ENCODE data around the gene DECR2. TPM values are rescaled to one million over a fixed set of nuclear protein-coding genes. Genes with fewer than 3 reads are reported as not detected.

The DECR2 gene
- total and polyA plus RNA-seq, 2 of the 13 experiments (the other 11 are each of a cell fraction or from before 2014, with no cell fraction given): 36.3 to 44.6 TPM

- no peak for TF ChIP-seq ZNF367 (CRISPR knock-in tag; IDR thresholded peaks at IDR 0.05; ENCODE audit: borderline replicate concordance)
- no peak for TF ChIP-seq ZMYM2 (CRISPR knock-in tag; IDR thresholded peaks at IDR 0.05)
- TF ChIP-seq ZSCAN22 (CRISPR knock-in tag; IDR thresholded peaks at IDR 0.05): no peak
- no peak for TF ChIP-seq ZFP36 (IDR thresholded peaks at IDR 0.05; ENCODE audit: borderline replicate concordance, low read depth, low read length, partially characterized antibody)
- no peak for TF ChIP-seq CEBPZ (IDR thresholded peaks at IDR 0.05; ENCODE audit: low read length)
- peak; percentile 63; the same call in 1 of the 2 replicates for TF ChIP-seq MXD1 (CRISPR knock-in tag; IDR thresholded peaks at IDR 0.05)
- no peak for TF ChIP-seq SKI (IDR thresholded peaks at IDR 0.05; ENCODE audit: partially characterized antibody)
- TF ChIP-seq NR0B2 (CRISPR knock-in tag; IDR thresholded peaks at IDR 0.05): no peak
- TF ChIP-seq IRX3 (CRISPR knock-in tag; IDR thresholded peaks at IDR 0.05; ENCODE audit: borderline replicate concordance, low read depth): no peak
- TF ChIP-seq ZNF788 (CRISPR knock-in tag; IDR thresholded peaks at IDR 0.05; ENCODE audit: borderline replicate concordance): peak; percentile 72; the same call in 1 of the 2 replicates
- TF ChIP-seq TOE1 (CRISPR knock-in tag; IDR thresholded peaks at IDR 0.05): no peak
- TF ChIP-seq GABPA (IDR thresholded peaks at IDR 0.05; ENCODE audit: low read depth, low read length): peak; percentile 43
- TF ChIP-seq GABPA (CRISPR knock-in tag; IDR thresholded peaks at IDR 0.05; ENCODE audit: low read depth): peak; percentile 66
- no peak for TF ChIP-seq MYPOP (CRISPR knock-in tag; IDR thresholded peaks at IDR 0.05)
- TF ChIP-seq ATRX (CRISPR knock-in tag; IDR thresholded peaks at IDR 0.05; ENCODE audit: borderline replicate concordance): no peak
- TF ChIP-seq HMGXB4 (CRISPR knock-in tag; IDR thresholded peaks at IDR 0.05; ENCODE audit: borderline replicate concordance in 1 of 2, low read depth in 1 of 2): peak; percentile 47 to 61; a peak in 3 of 4 replicates
- peak; percentile 28; the same call in 1 of the 2 replicates for TF ChIP-seq ARNTL (CRISPR knock-in tag; IDR thresholded peaks at IDR 0.05)
- no peak for TF ChIP-seq ZNF343 (CRISPR knock-in tag; IDR thresholded peaks at IDR 0.05)
- no peak for TF ChIP-seq TBP (CRISPR knock-in tag; IDR thresholded peaks at IDR 0.05)
- no peak for TF ChIP-seq RFX1 (IDR thresholded peaks at IDR 0.05)
- no peak for TF ChIP-seq ZNF496 (CRISPR knock-in tag; IDR thresholded peaks at IDR 0.05; ENCODE audit: insufficient replicate concordance)
- TF ChIP-seq ZNF101 (CRISPR knock-in tag; IDR thresholded peaks at IDR 0.05; ENCODE audit: borderline replicate concordance, low read depth): no peak
- no peak for TF ChIP-seq ZNF674 (CRISPR knock-in tag; IDR thresholded peaks at IDR 0.05; ENCODE audit: low read depth)
Measured at GRCh38 chr16:381012-381788, 20.5 kb upstream of the DECR2 start (continued).

All from HepG2 (cell line).